BE2C (cell line): ENCODE measurements around the gene SRSF4. TPM values are rescaled to one million over a fixed set of nuclear protein-coding genes. Genes with fewer than 3 reads are reported as not detected.

Source experiments
- DNase-seq: peaks from one replicate; pipeline ENCODE4 v3.0.0-alpha.2; 2020
- H3K27me3 ChIP-seq: fragments of 250-450 bp; sonication (Bioruptor Pico); 2 replicates; pipeline ENCODE4 v1.5.1; 2020; ENCODE audit warnings: mild to moderate bottlenecking
- H3K36me3 ChIP-seq: fragments of 250-450 bp; sonication (Bioruptor Pico); 2 replicates; pipeline ENCODE4 v1.5.1; 2020; ENCODE audit warnings: mild to moderate bottlenecking
- H3K4me1 ChIP-seq: fragments of 250-450 bp; sonication (Bioruptor Pico); 2 replicates; pipeline ENCODE4 v1.5.1; 2020
- H3K4me3 ChIP-seq: 2 replicates; pipeline ENCODE4 v1.5.1; 2011; ENCODE audit warnings: low read depth, low read length
- H3K9me3 ChIP-seq: fragments of 250-450 bp; sonication (Bioruptor Pico); 2 replicates; pipeline ENCODE4 v1.5.1; 2020
- CTCF ChIP-seq: IDR thresholded peaks from 2 replicates; pipeline ENCODE4 v1.5.1; 2012; ENCODE audit warnings: mild to moderate bottlenecking, low read depth, low read length
- polyA plus RNA-seq: library from polyadenylated mRNA; unstranded; fragments of >200 nt; gene quantifications from one replicate; pipeline ENCODE4 v1.2.1, GENCODE V29; 2012; ENCODE audit warnings: low read depth, missing spikeins; ENCODE audit not compliant: insufficient read length, insufficient read depth

SRSF4 gene
- polyA plus RNA-seq: 78.8 TPM

GRCh38 chr1:29181413-29182225 lies at the start of gene SRSF4:
Gene SRSF4 (minus strand): TSS chr1:29181900. CDS start chr1:29181752, 148 bp downstream.
- H3K9me3 ChIP-seq: no peaks in the 10 kb centered on the region
- TF ChIP-seq CTCF: peak; percentile 49
- peak; percentile 95 for DNase-seq
- H3K36me3 ChIP-seq: peaks cover 5% of the 10 kb centered on the region
- peak within 1 kb of the TSS; percentile 66 for H3K4me3 ChIP-seq
- H3K4me1 ChIP-seq: no peaks in the 10 kb centered on the region
- H3K27me3 ChIP-seq: no peaks in the 10 kb centered on the region

DNA sequence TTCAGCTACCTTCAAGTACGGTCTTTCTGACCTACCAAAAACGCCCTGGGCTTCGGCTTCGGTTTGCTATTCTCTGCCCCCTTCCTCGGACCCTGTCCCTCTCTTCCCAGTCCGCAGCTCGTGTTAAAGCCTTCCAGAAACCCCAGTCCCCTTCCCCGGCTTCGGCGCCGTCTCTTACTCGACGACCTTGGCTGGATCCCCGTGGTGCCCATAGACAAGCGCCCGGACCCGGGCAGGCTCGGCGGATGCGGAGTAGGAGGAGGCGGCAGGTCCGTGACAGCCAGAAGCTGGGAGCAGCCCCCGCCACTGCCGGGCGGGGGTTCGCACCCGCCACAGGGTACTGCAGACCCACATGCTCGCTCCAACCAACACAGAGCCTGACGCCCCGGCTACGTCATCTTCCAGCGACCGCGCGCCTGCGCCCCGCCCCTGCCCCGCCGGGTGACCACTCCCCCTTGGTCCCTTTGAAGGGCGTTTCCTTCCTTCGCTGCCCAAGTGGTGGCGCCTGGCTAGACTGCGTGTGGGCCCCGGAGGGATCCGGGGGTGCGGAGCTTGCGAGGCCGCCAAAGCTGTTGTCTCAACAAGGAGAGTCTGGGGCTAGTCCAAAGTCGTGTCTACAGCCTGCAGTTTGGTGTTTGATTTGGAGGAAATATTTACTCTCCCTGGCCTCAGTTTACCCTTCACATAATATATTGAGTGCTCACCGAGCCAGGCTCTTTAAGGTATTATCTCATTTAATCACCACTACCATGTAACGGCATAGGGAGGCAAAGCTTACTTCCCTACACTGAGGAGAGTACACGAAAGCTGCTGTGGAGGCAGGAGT lies 49.1 kb upstream of the SRSF4 start, which contains the start of gene MECR:
Gene MECR, minus strand, starts transcription at position 382 of the 826 bp plus-strand sequence. Its CDS starts 28 bp downstream, at position 354.
- no peak for TF ChIP-seq CTCF
- H3K4me3 ChIP-seq: peak within 1 kb of the TSS; percentile 71
- peak; percentile 89 for DNase-seq
- H3K36me3 ChIP-seq: no peaks in the 10 kb centered on the region
- no peaks in the 10 kb centered on the region for H3K4me1 ChIP-seq
- H3K9me3 ChIP-seq: no peaks in the 10 kb centered on the region
- H3K27me3 ChIP-seq: no peaks in the 10 kb centered on the region

- Histone ChIP-seq H3K27me3 (no peaks in the 10 kb centered on the region), H3K36me3 (no peaks in the 10 kb centered on the region), H3K9me3 (no peaks in the 10 kb centered on the region), H3K4me3 (peak overlapping the region; percentile 71), H3K4me1 (no peaks in the 10 kb centered on the region)
- no peak for DNase-seq
- TF ChIP-seq CTCF: no peak
Observed at GRCh38 chr1:29230204-29230552, 48.5 kb upstream of the SRSF4 start.

DNA sequence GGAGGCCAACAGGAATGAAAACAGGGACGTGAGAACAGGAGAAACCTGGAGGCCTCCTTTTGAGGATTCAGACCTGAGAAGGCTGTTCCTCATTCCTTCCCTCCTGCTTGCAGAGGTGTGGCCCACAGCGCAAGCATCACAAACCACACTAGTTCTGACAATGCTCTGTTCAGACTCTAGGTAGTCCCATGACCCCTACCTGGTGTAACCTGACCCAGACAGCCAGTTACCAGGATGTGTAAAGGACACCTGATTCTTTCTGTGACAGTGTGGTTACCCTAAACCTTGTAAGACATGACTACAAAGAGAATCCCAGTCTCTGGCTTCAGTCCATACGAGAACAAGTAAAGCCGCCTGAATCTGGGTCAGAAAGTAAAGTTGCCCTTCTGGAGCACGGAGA lies 45.8 kb upstream of the SRSF4 start:
- H3K36me3 ChIP-seq: no peaks in the 10 kb centered on the region
- H3K27me3 ChIP-seq: no peaks in the 10 kb centered on the region
- H3K9me3 ChIP-seq: no peaks in the 10 kb centered on the region
- no peak overlapping the region for H3K4me3 ChIP-seq
- DNase-seq: no peak
- H3K4me1 ChIP-seq: no peaks in the 10 kb centered on the region
- TF ChIP-seq CTCF: no peak

DNA sequence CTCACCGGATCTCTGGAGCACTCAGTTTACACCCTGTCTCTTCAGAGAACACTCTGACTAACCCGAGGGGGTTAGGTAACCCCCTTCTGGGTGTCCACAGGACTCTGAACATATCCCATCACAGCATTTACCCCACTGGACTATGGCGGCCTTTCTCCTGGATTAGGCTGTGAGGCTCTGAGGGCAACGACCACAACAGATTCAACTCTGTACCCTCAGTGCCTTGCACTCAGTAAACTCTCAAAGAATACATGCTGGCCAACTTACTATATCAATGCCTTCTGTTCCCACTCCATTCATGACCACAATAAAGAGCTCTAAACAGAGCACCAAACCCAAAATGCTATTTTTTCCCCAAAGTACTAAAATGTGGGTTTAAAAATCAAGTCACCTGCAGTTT lies 43.7 kb upstream of the SRSF4 start:
- TF ChIP-seq CTCF: no peak
- H3K27me3 ChIP-seq: no peaks in the 10 kb centered on the region
- H3K4me1 ChIP-seq: no peaks in the 10 kb centered on the region
- H3K4me3 ChIP-seq: no peak overlapping the region
- H3K9me3 ChIP-seq: no peaks in the 10 kb centered on the region
- DNase-seq: no peak
- H3K36me3 ChIP-seq: no peaks in the 10 kb centered on the region; the same call in 1 of the 2 replicates
